Activated CD8-positive, alpha-beta memory T cell treated with anti-CD3 and anti-CD28 coated beads, Interleukin-2, amount 50 U/mL, for 1 hour (primary cell): ENCODE data around the gene SLCO1B3.
"Not testable (repeated sequence)": the region's sequence is repeated elsewhere in the genome, so short reads cannot be mapped to it uniquely, and the experiment has no call there.

Source experiments
- DNase-seq: peaks from one replicate; pipeline ENCODE4 v3.0.0-alpha.2; 2020; ENCODE audit errors: extremely low read depth

SLCO1B3 gene, protein sequence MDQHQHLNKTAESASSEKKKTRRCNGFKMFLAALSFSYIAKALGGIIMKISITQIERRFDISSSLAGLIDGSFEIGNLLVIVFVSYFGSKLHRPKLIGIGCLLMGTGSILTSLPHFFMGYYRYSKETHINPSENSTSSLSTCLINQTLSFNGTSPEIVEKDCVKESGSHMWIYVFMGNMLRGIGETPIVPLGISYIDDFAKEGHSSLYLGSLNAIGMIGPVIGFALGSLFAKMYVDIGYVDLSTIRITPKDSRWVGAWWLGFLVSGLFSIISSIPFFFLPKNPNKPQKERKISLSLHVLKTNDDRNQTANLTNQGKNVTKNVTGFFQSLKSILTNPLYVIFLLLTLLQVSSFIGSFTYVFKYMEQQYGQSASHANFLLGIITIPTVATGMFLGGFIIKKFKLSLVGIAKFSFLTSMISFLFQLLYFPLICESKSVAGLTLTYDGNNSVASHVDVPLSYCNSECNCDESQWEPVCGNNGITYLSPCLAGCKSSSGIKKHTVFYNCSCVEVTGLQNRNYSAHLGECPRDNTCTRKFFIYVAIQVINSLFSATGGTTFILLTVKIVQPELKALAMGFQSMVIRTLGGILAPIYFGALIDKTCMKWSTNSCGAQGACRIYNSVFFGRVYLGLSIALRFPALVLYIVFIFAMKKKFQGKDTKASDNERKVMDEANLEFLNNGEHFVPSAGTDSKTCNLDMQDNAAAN

DNA sequence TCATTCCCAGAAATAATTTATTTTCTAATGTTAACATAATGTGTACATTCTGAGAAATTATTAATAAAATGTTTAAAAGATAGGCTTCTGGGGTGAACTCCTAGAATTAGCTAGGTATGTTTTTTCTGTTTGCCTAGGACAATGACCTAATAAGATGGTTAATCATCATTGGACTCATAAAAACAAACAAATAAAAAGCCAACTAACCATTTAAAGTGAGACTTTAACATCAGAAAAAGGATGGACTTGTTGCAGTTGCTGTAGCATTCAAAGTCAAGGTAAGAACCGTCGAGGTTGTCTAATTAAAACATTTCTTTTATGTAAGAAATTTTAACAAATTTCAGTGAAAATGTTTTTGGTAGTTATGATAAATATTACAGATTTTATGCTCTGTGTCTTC lies at the start of gene SLCO1B3:
TSS of gene SLCO1B3 (plus strand) at position 219 of the 400 bp plus-strand sequence. CDS start 5,034 bp downstream, outside the sequence.
- DNase-seq, result no peak

DNA sequence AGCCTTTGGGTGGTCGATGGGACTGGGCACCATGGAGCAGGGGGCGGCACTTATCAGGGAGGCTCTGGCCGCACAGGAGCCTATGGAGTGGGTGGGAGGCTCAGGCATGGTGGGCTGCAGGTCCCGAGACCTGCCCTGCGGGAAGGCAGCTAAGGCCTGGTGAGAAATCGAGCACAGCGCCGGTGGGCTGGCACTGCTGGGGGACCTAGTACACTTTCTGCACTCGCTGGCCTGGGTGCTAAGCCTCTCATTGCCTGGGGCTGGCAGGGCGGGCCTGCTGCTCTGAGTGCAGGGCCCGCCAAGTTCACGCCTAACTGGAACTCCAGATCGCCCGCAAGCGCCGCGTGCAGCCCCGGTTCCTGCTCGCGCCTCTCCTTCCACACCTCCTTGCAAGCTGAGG lies 33.1 kb upstream of the SLCO1B3 start:
- no peak for DNase-seq

DNA sequence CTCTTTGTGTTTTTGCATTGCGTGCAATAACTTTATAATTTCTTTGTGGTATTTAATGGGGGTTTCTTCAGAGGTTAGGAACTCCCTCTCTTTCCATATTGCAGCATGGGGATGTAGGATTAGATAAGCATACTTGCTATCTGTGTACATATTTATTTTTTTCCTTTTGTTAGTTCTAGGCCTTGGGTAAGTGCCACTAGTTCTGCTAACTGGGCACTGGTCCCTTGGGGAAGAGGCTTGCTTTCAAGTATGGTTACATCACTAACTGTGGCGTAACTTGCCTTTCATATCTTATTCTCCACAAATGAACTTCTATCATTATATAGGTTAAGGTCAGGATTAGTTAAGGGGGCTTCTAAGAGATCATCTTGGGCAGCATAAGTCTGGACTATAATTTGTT lies 31.5 kb upstream of the SLCO1B3 start:
- DNase-seq, result no peak

DNA sequence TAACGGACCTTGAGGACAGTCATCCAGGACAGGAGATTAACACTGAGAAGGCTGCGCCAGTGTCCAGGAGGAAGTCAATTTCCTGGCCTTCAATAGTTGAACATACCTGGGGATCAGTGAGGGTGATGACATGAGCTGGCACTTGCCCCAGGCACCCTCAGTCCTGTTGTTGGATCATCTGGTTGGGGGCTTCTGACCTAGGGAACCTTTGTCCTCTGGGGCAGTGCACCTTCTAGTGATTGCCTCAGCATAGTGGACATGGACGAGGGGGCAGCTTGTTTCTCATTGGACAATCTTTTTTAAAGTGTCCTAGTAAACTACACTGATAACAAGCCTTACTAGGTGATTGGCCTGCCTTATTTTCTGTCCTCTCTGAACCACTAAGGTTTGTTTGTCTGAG lies 30.5 kb upstream of the SLCO1B3 start:
- DNase-seq, result not testable (repeated sequence)

DNA sequence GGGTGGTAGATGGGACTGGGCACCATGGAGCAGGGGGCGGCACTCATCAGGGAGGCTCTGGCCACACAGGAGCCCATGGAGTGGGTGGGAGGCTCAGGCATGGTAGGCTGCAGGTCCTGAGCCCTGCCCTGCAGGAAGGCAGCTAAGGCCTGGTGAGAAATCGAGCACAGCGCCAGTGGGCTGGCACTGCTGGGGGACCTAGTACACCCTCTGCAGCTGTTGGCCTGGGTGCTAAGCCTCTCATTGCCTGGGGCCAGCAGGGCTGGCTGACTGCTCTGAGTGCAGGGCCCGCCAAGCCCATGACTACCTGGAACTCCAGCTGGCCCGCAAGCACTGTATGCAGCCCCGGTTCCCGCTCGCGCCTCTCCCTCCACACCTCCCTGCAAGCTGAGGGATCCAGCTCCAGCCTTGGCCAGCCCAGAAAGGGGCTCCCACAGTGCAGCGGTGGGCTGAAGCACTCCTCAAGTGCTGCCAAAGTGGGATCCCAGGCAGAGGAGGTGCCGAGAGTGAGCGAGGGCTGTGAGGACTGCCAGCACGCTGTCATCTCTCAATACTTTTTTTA lies 26.6 kb upstream of the SLCO1B3 start:
- DNase-seq, result not testable (repeated sequence)

DNA sequence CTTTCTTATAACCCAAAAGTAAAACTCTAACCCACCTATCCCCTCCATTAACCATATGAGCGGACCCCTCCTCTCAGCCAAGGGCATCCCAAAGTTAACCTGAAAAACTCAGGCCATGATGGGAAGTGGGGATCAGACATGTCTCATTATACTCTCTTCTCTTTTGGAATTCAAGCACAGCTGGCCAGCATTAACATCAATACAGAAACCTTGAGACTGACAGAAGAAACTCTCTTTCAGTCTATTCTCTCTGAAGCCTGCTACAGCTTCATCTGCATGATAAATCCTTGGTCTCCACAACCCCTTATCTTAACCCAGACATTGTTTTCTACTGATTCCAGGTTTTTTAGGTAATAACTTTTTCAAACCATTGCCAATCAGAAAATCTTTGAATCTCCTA lies 17.5 kb upstream of the SLCO1B3 start:
- DNase-seq, result no peak

DNA sequence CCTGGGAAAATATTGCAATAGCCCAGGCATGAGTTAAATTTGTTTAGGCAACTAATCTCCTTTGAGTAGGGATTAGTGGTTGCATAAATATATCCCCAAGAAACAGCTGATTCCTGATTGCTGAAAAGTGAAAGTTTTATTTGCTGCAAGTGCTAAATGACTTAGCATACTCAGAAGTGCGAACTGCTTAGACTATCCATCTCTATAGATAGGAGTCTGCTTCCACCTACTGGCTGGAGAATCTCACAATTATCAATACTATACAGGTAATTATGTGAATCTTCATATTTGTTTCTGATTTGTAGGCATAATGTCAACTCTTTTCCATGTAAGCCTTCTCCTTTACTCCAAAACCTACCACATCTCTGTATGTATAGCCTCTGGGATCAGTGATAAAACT lies 12.0 kb upstream of the SLCO1B3 start:
- no peak for DNase-seq

DNA sequence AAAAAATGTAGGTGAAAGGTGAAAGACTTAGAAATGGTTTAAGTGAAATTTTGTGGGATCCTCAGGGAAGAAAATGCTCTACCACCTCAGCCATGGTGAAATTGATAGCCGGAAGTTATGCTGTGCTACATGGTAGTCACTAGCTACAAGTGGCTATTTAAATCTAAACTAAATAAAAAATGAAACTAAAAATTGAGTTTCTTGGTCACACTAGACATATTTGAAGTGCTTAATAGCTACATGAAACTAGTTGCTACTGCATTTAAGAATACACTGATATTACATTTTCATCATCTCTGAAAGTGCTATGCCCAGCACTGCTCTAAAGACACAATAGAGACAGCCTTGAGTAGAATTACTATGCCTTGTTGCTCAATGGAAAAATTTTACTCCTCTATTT lies 10.3 kb upstream of the SLCO1B3 start:
- no peak for DNase-seq

DNA sequence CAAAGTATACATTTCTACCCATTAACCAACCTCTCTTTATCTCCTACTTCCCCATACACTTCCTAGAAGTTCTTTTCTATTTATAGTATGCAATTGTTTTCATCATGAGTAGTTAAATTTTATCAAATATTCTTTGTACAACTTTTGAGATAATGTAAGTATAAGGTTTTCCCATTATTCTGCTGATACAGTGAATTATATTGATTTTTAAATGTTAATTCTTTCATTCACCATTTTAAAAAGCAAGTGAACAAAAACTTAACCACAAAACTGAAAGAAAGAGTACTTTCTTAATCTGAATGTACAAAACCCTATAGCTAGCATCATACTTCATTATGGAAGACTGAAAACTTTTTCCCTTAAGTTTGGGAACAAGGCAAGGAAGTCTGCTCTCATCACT lies 9.5 kb upstream of the SLCO1B3 start:
- no peak for DNase-seq

DNA sequence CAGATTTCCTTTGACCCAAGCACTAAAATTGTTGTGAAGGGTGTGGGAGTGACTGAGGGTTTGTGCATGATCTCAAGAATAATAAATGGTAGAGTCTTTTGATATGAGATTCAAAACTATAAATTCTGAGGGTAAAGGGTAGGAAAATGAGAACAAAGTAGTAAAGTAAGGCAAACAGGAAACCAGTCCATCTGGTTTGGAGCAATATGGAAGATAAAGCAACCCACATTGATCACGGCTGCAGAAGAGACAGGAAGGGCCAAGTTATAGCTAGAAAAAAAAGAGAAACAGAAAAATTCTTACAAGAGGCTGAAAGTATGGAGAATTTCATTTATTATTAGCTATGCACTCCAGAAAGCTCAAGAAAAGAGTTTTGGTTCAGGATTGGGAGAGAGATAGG lies 4.6 kb upstream of the SLCO1B3 start:
- no peak for DNase-seq

DNA sequence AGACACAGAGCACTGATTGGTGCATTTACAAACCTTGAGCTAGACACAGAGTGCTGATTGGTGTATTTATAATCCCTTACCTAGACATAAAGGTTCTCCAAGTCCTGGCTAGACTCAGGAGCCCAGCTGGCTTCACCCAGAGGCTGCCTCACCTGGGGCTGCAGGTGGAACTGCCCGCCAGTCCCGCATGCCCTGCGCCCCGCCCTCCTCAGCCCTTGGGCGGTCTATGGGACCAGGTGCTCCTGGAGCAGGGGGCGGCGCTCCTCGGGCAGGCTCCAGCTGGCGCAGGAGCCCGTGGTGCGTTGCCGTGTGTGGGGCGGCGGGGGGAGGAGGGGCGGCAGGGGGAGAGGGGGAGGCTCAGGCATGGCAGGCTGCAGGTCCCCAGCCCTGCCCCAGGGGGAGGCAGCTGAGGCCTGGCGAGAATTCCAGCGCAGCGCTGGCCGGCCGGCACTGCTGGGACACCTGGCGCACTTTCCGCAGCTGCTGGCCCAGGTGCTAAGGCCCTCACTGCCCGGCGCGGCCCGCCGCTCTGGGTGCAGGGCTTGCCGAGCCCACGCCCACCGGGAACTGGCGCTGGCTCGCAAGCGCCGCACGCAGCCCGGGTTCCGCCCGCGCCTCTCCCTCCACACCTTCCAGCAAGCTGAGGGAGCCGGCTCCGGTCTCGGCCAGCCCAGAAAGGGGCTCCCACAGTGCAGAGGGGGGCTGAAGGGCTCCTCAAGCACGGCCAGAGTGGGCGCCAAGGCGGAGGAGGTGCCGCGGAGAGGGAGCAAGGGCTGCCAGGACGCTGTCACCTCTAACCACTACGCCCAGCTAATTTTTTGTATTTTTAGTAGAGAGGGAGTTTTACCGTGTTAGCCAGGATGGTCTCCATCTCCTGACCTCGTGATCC lies 3.1 kb upstream of the SLCO1B3 start:
- no peak for DNase-seq

DNA sequence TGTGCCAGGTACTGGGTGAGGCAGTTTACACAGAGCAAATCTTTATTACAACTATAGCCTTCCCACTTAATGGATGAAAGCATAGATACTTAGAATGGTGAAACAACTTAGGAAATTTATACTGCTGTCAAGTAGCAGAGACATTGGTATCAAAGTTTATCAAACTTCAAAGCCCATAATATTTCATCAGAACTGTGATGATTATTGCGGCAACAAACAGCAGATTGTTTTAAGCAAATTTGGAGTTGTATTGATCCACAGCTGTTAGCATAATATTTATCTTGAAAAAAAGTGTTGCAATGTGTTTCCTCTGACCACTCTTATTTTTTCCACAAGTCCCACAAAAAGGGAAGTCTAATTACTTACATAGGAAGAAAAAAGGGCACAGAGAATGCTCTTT lies 2.0 kb upstream of the SLCO1B3 start:
- DNase-seq, result no peak

DNA sequence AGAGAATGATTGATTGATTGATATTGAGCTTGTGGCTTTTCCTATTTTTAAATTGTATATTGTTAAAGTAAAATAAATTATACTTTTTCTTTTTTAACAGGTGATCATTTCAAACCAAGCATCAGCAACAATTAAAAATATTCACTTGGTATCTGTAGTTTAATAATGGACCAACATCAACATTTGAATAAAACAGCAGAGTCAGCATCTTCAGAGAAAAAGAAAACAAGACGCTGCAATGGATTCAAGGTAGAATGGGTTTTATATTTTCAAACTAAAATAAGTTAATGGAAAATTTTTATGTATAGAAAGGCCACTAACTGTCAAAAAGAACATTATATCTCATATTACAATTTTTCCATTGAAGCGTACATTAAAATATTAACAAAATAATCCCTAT lies 5.1 kb downstream of the SLCO1B3 start:
- no peak for DNase-seq

DNA sequence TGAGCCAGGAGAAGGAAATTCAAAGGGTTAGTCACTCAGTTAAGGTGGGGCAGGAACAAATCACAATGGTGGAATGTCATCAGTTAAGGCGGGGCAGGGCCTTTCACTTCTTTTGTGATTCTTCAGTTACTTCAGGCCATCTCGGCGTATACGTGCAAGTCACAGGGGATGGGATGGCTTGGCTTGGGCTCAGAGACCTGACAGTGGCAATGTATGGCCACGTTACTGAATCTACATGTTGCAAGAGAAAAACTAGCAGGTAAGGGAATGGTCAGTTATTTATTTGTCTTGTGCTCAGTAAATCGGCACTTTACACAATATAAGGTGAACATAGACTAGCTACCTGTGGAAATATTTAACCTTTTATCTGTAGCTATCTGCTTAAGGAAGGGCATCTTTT lies 11.9 kb downstream of the SLCO1B3 start:
- no peak for DNase-seq

DNA sequence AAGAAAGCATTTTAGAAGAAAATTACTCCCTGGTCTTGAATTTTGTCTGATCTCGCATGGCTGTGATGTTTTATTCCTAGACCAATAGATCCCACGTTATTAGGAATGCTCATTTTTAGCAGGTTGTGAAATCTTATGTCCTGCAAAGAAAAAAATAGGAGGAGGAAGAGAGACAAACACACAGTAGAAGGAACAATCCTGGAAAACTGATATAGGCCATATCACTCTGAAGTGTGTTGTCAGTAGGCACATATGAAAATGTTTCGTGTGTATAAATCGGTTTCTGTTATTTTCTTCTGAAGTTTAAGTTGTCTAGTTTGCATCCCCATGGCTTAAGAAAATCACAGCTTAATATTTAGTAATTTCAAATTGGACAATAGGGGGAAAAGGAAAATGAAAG lies 12.4 kb downstream of the SLCO1B3 start:
- no peak for DNase-seq

DNA sequence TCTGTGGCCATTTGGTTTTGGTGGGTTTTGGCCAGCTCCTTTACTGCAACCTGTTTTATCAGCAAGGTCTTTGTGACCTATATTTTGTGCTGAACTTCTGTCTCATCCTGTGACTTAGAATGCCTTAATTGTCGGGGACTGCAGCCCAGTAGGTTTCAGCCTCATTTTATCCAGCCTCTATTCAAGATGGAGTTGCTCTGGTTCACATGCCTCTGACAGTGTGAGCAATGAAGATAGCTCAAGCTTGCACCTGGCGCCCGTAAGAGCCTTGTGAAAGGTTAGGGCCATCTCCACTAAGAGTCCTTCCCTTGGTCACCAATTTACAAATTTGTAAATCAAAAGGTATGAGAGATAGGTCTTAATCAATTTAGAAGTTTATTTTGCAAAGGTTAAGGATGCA lies 19.4 kb downstream of the SLCO1B3 start:
- no peak for DNase-seq

DNA sequence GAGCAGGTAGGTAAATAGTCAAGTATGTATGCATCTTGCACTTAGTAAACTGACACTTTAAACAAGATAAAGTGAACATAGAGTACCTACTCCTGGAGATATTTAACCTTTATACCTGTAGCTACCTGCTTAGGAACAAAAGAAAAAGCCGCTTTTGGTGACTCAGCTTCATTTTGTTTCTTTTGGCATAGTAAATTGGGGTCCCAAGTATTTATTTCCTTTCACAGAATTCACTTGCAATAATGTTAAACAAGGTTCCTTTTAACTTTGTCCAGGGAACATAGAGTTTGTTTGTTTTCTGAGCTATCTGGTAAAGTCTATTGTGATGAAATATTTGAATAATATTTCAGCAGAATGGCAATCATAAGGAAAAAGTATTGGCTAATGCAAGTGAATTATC lies 20.0 kb downstream of the SLCO1B3 start:
- no peak for DNase-seq

DNA sequence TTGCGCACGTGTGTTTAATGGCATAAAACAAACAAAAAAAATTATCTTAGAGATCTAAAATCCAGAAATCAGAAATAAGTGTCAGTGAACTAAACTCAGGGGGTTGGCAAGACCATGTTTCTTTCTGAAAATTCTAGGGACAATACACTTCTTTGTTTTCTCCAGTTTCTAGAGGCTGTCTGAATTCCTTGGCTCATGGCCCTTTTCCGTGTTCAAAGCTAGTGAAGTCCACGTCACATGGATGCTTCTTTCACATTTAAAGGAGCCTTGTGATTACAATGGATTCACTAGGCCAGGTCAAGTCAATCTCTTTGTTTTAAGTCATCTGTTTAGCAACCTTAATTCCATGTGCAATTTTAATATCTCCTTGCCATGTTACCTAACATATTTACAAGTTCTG lies 22.4 kb downstream of the SLCO1B3 start:
- no peak for DNase-seq

DNA sequence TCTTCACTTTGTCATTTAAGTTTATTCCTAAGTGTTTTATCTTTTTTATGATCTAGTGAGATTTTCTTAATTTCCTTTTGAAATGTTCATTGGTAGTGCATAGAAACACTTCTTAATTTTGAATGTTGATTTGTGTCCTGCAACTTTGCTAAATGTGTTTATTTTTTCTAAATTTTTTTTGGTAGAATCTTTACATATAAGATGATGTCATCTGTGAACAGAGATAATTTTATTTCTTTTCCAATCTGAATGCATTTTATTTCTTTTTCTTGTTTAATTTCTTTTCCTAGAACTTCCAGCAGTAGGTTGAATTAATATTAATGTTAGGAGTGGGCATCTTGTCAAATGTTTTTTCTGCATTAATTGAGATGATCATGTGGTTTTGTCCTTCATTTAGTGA lies 42.1 kb downstream of the SLCO1B3 start:
- DNase-seq, result no peak

DNA sequence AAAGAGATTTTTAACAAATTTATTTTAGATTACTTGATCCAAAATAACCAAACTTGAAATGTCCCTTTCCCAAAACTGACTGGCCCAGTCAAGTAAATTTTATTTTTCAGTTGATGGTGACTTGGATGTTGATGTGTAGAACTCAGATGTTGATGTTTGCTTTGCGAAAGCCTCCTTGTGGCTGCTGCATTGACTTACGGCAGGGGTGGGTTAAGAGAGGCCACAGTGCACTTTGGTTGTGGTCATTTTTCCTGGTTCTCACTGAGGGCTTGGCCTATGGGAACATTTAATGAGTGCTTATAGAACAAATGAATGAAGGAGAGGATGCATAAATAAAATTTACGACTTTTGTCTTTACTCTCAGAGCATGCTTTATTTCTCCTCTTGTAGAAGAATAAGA lies 52.6 kb downstream of the SLCO1B3 start:
- no peak for DNase-seq

DNA sequence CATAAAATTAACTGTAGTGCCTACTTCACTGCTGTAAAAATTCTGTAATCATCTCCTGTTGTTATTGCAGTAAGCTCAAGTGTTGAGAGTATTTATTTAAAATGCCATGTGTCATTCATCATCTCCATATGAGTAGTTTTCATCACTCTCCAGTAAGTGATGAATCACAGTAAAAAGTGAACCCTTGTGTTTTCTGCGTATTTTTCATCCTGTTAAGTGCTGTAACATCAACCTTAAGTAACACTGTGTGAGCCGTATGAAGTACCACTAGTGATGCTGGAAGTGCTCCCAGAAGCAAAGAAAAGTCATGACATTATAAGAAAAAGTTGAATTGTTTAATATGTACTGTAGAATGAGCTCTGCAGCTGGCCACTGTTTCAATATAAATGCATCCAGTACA lies 55.4 kb downstream of the SLCO1B3 start:
- DNase-seq, result no peak

DNA sequence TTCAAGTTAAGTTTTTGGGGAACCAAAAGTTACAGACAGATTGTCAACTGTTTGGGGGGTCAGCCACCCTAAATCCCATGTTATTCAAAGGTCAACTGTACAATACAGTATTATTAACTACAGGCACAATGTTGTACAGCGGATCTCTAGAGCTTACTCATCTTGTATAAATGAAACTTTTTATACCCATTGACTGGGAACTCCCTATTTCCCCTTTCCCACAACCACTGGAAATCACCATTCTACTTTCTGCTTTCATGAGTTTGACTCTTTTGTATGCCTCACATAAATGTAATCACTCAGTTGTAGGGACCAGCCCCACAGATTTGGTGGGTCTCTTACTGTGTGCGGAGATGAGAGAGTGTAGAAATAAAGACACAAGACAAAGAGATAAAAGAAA lies 57.8 kb downstream of the SLCO1B3 start:
- DNase-seq, result no peak
